Endodermal cell (in vitro differentiated cells): Measurements from ENCODE around the gene POU2F3. TPM values are rescaled to one million over a fixed set of nuclear protein-coding genes. Genes with fewer than 3 reads are reported as not detected.

Experiments
- DNase-seq: peaks from one replicate; pipeline ENCODE4 v3.0.0-alpha.2; 2017
- H3K27ac ChIP-seq: 2 replicates; pipeline ENCODE4 v1.5.1; 2013; ENCODE audit warnings: mild to moderate bottlenecking, low read depth, low read length, moderate library complexity
- H3K27me3 ChIP-seq: 2 replicates; pipeline ENCODE4 v1.6.1; 2013; ENCODE audit warnings: mild to moderate bottlenecking, low read length, moderate library complexity; ENCODE audit not compliant: insufficient read depth, control insufficient read depth, poor library complexity, severe bottlenecking
- H3K36me3 ChIP-seq: 2 replicates; pipeline ENCODE4 v1.7.0; 2013; ENCODE audit warnings: mild to moderate bottlenecking, low read length, moderate library complexity; ENCODE audit not compliant: control insufficient read depth, insufficient read depth
- H3K4me1 ChIP-seq: one replicate; pipeline ENCODE4 v1.7.0; 2013; ENCODE audit warnings: low read length; ENCODE audit not compliant: control insufficient read depth, insufficient read depth
- H3K4me3 ChIP-seq: 2 replicates; pipeline ENCODE4 v1.5.1; 2013; ENCODE audit warnings: mild to moderate bottlenecking, low read length, moderate library complexity
- H3K9ac ChIP-seq: 2 replicates; pipeline ENCODE4 v1.6.1; 2013; ENCODE audit warnings: mild to moderate bottlenecking, low read length, moderate library complexity; ENCODE audit not compliant: poor library complexity, severe bottlenecking; ENCODE audit errors: extremely low read depth
- H3K9me3 ChIP-seq: 2 replicates; pipeline ENCODE4 v1.6.1; 2013; ENCODE audit warnings: mild to moderate bottlenecking, low read length, moderate library complexity; ENCODE audit not compliant: control insufficient read depth
- H3K27ac Mint-ChIP-seq: 2 replicates; pipeline ENCODE4 v1.8.0; 2020; ENCODE audit warnings: mixed read lengths
- H3K27me3 Mint-ChIP-seq: 2 replicates; pipeline ENCODE4 v1.8.0; 2021; ENCODE audit warnings: mild to moderate bottlenecking, mixed read lengths; ENCODE audit not compliant: insufficient read depth
- H3K36me3 Mint-ChIP-seq: 2 replicates; pipeline ENCODE4 v1.8.0; 2020; ENCODE audit warnings: low read depth, mixed read lengths
- H3K4me1 Mint-ChIP-seq: 2 replicates; pipeline ENCODE4 v1.8.0; 2020; ENCODE audit warnings: mixed read lengths
- H3K4me3 Mint-ChIP-seq: 2 replicates; pipeline ENCODE4 v1.8.0; 2020; ENCODE audit warnings: mild to moderate bottlenecking, moderate library complexity, mixed read lengths
- H3K9me3 Mint-ChIP-seq: 2 replicates; pipeline ENCODE4 v1.8.0; 2020; ENCODE audit warnings: mild to moderate bottlenecking, mixed read lengths
- WGBS, 2 experiments: methylation state at CpG; one replicate each; pipeline versions ENCODE4 v1.1.5 to v1.1.7; 2013; ENCODE audit warnings: missing lambda C conversion rate in 2 of 2, mixed read lengths in 1 of 2; ENCODE audit not compliant: insufficient coverage in 1 of 2, insufficient read length in 1 of 2; 5-methylcytosine and 5-hydroxymethylcytosine counted together
- total RNA-seq, 2 donors: library from RNA; stranded (reverse); fragmentation: NEBNext Ultra II Directional in 1 of 2; extraction: Animal tissue kit (Norgen Biotek cat#: 25700) in 1 of 2; gene quantifications; 2 replicates in 1 of 2; 3 replicates in 1 of 2; pipeline ENCODE4 v1.2.1, GENCODE V29; 2021
- TF ChIP-seq, protein P1 (sequence below): fragments of 200-600 bp; sonication (generic); conservative IDR thresholded peaks from 2 replicates; pipeline ENCODE4 v1.5.0; 2021; ENCODE audit warnings: antibody characterized with exemption, mild to moderate bottlenecking

POU2F3 gene
- total RNA-seq, 2 donors from 2014 or later, result 0.46 TPM; not detected in 1

- Histone ChIP-seq H3K27ac (no peak overlapping the region), H3K4me1 (peaks cover 2% of the 10 kb centered on the region), H3K9ac (no peak overlapping the region), H3K4me3 (no peak overlapping the region), H3K36me3 (no peaks in the 10 kb centered on the region), H3K27me3 (peaks cover 25% of the 10 kb centered on the region), H3K9me3 (no peaks in the 10 kb centered on the region)
- WGBS, 2 experiments, result 84 to 91% methylated on average over 4 of the region's 4 CpGs
- TF ChIP-seq, protein P1, sequence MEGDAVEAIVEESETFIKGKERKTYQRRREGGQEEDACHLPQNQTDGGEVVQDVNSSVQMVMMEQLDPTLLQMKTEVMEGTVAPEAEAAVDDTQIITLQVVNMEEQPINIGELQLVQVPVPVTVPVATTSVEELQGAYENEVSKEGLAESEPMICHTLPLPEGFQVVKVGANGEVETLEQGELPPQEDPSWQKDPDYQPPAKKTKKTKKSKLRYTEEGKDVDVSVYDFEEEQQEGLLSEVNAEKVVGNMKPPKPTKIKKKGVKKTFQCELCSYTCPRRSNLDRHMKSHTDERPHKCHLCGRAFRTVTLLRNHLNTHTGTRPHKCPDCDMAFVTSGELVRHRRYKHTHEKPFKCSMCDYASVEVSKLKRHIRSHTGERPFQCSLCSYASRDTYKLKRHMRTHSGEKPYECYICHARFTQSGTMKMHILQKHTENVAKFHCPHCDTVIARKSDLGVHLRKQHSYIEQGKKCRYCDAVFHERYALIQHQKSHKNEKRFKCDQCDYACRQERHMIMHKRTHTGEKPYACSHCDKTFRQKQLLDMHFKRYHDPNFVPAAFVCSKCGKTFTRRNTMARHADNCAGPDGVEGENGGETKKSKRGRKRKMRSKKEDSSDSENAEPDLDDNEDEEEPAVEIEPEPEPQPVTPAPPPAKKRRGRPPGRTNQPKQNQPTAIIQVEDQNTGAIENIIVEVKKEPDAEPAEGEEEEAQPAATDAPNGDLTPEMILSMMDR, result no peak
- H3K4me1 Mint-ChIP-seq, result peaks cover 3% of the 10 kb centered on the region
- no peaks in the 10 kb centered on the region for H3K9me3 Mint-ChIP-seq
- peaks cover 28% of the 10 kb centered on the region for H3K27me3 Mint-ChIP-seq
- no peak overlapping the region for H3K27ac Mint-ChIP-seq
- no peak for DNase-seq
- H3K4me3 Mint-ChIP-seq, result no peak overlapping the region
- no peaks in the 10 kb centered on the region for H3K36me3 Mint-ChIP-seq
These were observed 55.2 kb downstream of the POU2F3 start for GRCh38 chr11:120295099-120295498.

- Mint-ChIP-seq H3K36me3 (no peaks in the 10 kb centered on the region), H3K4me1 (peaks cover 3% of the 10 kb centered on the region), H3K4me3 (no peak overlapping the region), H3K27ac (no peak overlapping the region), H3K27me3 (peaks cover 26% of the 10 kb centered on the region), H3K9me3 (no peaks in the 10 kb centered on the region)
- 87 to 95% methylated on average over 4 to 5 of the region's 5 CpGs for WGBS, 2 experiments
- Histone ChIP-seq H3K4me1 (peaks cover 2% of the 10 kb centered on the region), H3K27ac (no peak overlapping the region), H3K9me3 (no peaks in the 10 kb centered on the region), H3K36me3 (no peaks in the 10 kb centered on the region), H3K27me3 (peaks cover 25% of the 10 kb centered on the region), H3K9ac (no peak overlapping the region), H3K4me3 (no peak overlapping the region)
- TF ChIP-seq, protein P1, result no peak
- DNase-seq, result no peak
These were observed 56.6 kb downstream of the POU2F3 start for GRCh38 chr11:120296554-120296953.

DNA sequence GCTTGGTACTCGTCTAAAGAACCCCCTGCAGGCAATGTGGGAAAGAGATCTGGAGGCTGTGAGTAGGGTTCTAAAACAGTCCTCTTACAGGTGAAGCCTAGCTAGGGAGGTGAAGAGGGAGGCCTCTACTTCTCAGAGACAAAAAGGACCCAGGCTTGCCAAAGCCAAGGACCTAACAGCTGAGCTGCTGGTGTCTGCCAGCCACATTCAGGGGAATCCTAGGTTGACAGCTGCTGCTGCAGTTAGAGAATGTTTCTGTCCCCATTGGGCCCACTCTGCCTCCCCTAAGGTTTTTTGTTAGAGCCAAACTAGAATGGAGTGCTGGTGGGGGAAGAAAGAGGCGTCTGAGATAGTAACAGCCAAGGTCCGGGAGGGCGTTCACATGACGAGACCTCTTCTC, 58.5 kb downstream of the POU2F3 start:
- peaks cover 12% of the 10 kb centered on the region for H3K27me3 ChIP-seq
- H3K9ac ChIP-seq, result no peak overlapping the region
- no peak overlapping the region for H3K27ac Mint-ChIP-seq
- H3K9me3 Mint-ChIP-seq, result no peaks in the 10 kb centered on the region
- H3K36me3 ChIP-seq, result no peaks in the 10 kb centered on the region
- peaks cover 16% of the 10 kb centered on the region for H3K27me3 Mint-ChIP-seq
- H3K9me3 ChIP-seq, result no peaks in the 10 kb centered on the region
- WGBS, 2 experiments, result 78 to 85% methylated on average over 5 of the region's 5 CpGs
- H3K4me1 Mint-ChIP-seq, result peaks cover 12% of the 10 kb centered on the region
- no peak for DNase-seq
- H3K4me3 Mint-ChIP-seq, result no peak overlapping the region
- H3K27ac ChIP-seq, result no peak overlapping the region
- peaks cover 2% of the 10 kb centered on the region for H3K4me1 ChIP-seq
- H3K4me3 ChIP-seq, result no peak overlapping the region
- TF ChIP-seq, protein P1, result no peak
- no peaks in the 10 kb centered on the region for H3K36me3 Mint-ChIP-seq
